GM23248 (cell line): ENCODE measurements around the gene MCF2L. TPM values are rescaled to one million over a fixed set of nuclear protein-coding genes. Genes with fewer than 3 reads are reported as not detected.

Source experiments
- DNase-seq: peaks from one replicate; pipeline ENCODE4 v3.0.0-alpha.2; 2015
- H2AFZ ChIP-seq: fragments of 200-600 bp; sonication (generic); 2 replicates; pipeline ENCODE4 v1.6.1; 2016; ENCODE audit warnings: antibody characterized with exemption
- H3F3A ChIP-seq: fragments of 200-600 bp; sonication (generic); 2 replicates; pipeline ENCODE4 v1.6.1; 2016; ENCODE audit warnings: mild to moderate bottlenecking, antibody characterized with exemption, mixed run types; ENCODE audit not compliant: insufficient read depth
- H3K27ac ChIP-seq: fragments of 200-600 bp; sonication (generic); 2 replicates; pipeline ENCODE4 v1.5.1; 2016; ENCODE audit warnings: mild to moderate bottlenecking
- H3K27me3 ChIP-seq: fragments of 200-600 bp; sonication (generic); replicated peaks from 2 replicates; pipeline ENCODE4 v1.6.1; 2016; ENCODE audit warnings: mild to moderate bottlenecking; ENCODE audit not compliant: insufficient read depth
- H3K36me3 ChIP-seq: fragments of 200-600 bp; sonication (generic); 2 replicates; pipeline ENCODE4 v1.6.1; 2016; ENCODE audit warnings: low read depth, mild to moderate bottlenecking
- H3K4me1 ChIP-seq: fragments of 200-600 bp; sonication (generic); 2 replicates; pipeline ENCODE4 v1.6.1; 2016; ENCODE audit warnings: mild to moderate bottlenecking; ENCODE audit not compliant: insufficient read depth
- H3K4me2 ChIP-seq: fragments of 200-600 bp; sonication (generic); one replicate; pipeline ENCODE4 v1.6.1; 2016; ENCODE audit warnings: mild to moderate bottlenecking; ENCODE audit not compliant: unreplicated experiment
- H3K4me3 ChIP-seq: fragments of 200-600 bp; sonication (generic); 2 replicates; pipeline ENCODE4 v1.5.1; 2016; ENCODE audit warnings: mild to moderate bottlenecking
- H3K79me2 ChIP-seq: fragments of 200-600 bp; sonication (generic); 2 replicates; pipeline ENCODE4 v1.6.1; 2016; ENCODE audit warnings: mild to moderate bottlenecking; ENCODE audit not compliant: insufficient read depth
- H3K9ac ChIP-seq: fragments of 200-600 bp; sonication (generic); 2 replicates; pipeline ENCODE4 v1.6.1; 2016; ENCODE audit warnings: mild to moderate bottlenecking
- H3K9me2 ChIP-seq: fragments of 200-600 bp; sonication (generic); 2 replicates; pipeline ENCODE4 v1.6.1; 2016; ENCODE audit warnings: mixed run types, mild to moderate bottlenecking, moderate library complexity; ENCODE audit not compliant: insufficient read depth
- H3K9me3 ChIP-seq: fragments of 200-600 bp; sonication (generic); one replicate; pipeline ENCODE4 v1.6.1; 2017; ENCODE audit warnings: low read depth
- H4K20me1 ChIP-seq: fragments of 200-600 bp; sonication (generic); 2 replicates; pipeline ENCODE4 v1.6.0; 2016; ENCODE audit not compliant: insufficient read depth
- EZH2 ChIP-seq: fragments of 200-600 bp; sonication (generic); IDR thresholded peaks from 2 replicates; pipeline ENCODE4 v1.6.1; 2018; ENCODE audit warnings: antibody characterized with exemption, mild to moderate bottlenecking; ENCODE audit not compliant: insufficient read depth, poor library complexity, severe bottlenecking
- EZH2phosphoT487 ChIP-seq: fragments of 200-600 bp; sonication (generic); IDR thresholded peaks from 2 replicates; pipeline ENCODE4 v1.6.1; 2018; ENCODE audit warnings: antibody characterized with exemption, moderate library complexity, mild to moderate bottlenecking, low read depth; ENCODE audit not compliant: insufficient read depth
- WGBS, 2 experiments: methylation state at CpG; one replicate each; pipeline ENCODE4 v1.1.6; 2015 to 2017; ENCODE audit warnings: low lambda C conversion rate in 2 of 2, low coverage in 1 of 2; ENCODE audit errors: missing lambda C conversion rate in 2 of 2; 5-methylcytosine and 5-hydroxymethylcytosine counted together
- in situ Hi-C: fragments of 300-500 bp; cut with MboI; formaldehyde crosslinking; loops from 2 replicates; pipeline ENCODE4 v1.15.0; 2020
- polyA plus RNA-seq: library from polyadenylated mRNA; unstranded; fragments of >200 nt; fragmentation: Nextera tagmentation; extraction: Ambion mirVana; gene quantifications from 2 replicates; pipeline ENCODE4 v1.2.1, GENCODE V29; 2016
- total RNA-seq: library from RNA; depleted of rRNA; stranded (reverse); fragments of >200 nt; shearing (Covaris generic); gene quantifications from 2 replicates; pipeline ENCODE4 v1.2.3, GENCODE V29; 2014

Gene MCF2L
- total and polyA plus RNA-seq, 2 experiments from 2014 or later = not detected

DNA sequence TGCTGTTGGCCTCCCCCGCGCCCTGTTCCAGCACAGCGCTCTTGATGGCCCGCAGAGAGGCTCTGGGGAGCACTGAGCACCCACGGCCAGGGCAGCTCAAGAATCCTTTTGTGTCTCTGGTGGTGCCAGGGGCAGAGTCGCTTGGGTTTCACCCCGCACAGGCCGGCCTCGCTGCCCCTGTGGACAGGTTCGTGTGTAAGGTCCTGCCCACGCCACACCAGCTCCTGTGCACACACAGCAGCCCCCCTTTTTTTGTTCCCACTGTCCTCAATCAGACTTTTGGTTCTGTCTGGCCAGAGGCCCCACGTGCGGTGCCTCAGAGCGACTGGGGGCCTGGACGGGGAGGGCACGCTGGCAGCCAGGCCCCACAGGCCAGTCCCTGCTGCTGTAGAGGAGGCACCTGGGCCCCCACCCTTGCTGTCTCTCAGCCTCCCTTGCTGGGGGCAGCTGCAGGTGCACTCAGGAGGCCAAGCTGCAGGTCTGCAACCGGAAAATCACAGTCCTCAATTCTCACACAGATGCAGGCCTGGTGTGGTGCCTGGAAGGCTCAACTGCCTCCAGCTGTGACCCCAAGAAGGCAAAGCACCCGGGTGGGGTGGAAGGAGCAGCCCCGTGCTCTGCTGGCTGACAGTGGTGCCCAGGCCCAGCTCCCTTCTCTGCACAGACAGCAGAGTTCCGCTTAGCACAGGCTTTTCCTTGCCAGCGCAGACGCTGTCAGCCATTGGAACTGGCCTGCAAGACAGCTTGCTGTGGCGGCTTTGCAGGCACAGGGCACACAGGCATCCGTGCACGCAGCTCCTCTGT, 124.0 kb downstream of the MCF2L start:
- 68 to 71% methylated on average over 22 to 25 of the region's 25 CpGs for WGBS, 2 experiments
- DNase-seq = no peak

DNA sequence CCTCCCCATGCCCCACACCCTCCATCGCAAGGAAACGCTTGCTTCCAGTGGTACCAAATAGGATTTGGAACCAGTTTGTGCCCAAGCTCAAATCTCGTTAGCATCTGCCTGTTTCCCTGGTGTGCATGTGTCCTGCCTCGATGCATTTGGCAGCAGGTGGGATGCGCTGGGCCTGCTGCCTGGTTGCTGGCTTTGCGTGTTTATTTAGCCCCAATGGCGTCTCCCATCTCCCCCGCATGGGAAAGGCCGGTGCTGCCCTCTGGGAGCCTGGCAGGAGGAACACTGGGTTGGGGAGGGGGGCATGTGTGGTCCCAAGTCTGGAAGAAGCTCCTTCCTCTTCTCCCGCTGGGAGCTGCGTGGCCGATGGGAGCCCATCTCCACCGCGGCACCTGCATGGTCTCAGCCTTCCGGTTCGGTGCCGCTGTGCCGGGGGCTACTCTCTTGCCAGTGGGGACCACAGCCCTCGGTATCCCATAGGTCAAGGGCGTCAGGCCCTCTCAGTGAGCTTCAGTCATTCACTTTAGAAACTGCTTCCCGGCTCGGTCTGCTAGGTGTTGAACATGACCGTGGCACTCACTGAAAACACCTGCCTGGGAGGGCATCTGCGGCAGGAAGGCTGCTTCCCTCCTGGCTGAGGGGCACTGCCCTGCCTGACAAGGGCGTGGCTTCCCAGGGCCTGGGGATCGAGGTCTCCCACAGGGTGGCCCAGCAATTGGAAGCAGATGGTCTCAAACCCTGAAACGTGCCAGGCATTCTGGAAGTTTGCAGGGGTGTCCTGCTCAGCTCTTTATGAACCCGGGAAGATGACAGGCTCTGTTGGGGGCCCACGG, 124.8 kb downstream of the MCF2L start:
- Histone ChIP-seq H3F3A (no peaks in the 10 kb centered on the region), H3K27me3 (peaks cover 15% of the 10 kb centered on the region), H3K27ac (no peak overlapping the region), H3K4me2 (no peak overlapping the region), H2AFZ (no peak overlapping the region), H3K9me2 (no peaks in the 10 kb centered on the region), H4K20me1 (no peaks in the 10 kb centered on the region), H3K36me3 (no peaks in the 10 kb centered on the region), H3K4me3 (no peak overlapping the region), H3K4me1 (0 out of 2 replicates have a peak, but pooled peaks cover 7% of the 10 kb centered on the region), H3K79me2 (no peaks in the 10 kb centered on the region), H3K9ac (no peak overlapping the region), H3K9me3 (no peaks in the 10 kb centered on the region)
- in situ Hi-C loops = no loop called here
- no peak for TF ChIP-seq EZH2phosphoT487
- TF ChIP-seq EZH2 = no peak
- 57 to 58% methylated on average over 28 to 29 of the region's 29 CpGs for WGBS, 2 experiments
- DNase-seq = no peak

More for the DNA sequence above, 124.0 kb downstream of the MCF2L start:
- TF ChIP-seq EZH2 = no peak
- no peak for TF ChIP-seq EZH2phosphoT487
- no peaks in the 10 kb centered on the region for H3K9me3 ChIP-seq
- H3K4me1 ChIP-seq = 0 out of 2 replicates have a peak, but pooled peaks cover 1% of the 10 kb centered on the region
- H3K79me2 ChIP-seq = no peaks in the 10 kb centered on the region
- H4K20me1 ChIP-seq = no peaks in the 10 kb centered on the region
- peaks cover 9% of the 10 kb centered on the region for H3K27me3 ChIP-seq
- in situ Hi-C loops = no loop called here
- no peaks in the 10 kb centered on the region for H3F3A ChIP-seq
- no peaks in the 10 kb centered on the region for H3K36me3 ChIP-seq
- H3K4me3 ChIP-seq = no peak overlapping the region
- H3K27ac ChIP-seq = no peak overlapping the region
- H2AFZ ChIP-seq = no peak overlapping the region
- H3K9me2 ChIP-seq = no peaks in the 10 kb centered on the region
- H3K9ac ChIP-seq = no peak overlapping the region
- H3K4me2 ChIP-seq = no peak overlapping the region

DNA sequence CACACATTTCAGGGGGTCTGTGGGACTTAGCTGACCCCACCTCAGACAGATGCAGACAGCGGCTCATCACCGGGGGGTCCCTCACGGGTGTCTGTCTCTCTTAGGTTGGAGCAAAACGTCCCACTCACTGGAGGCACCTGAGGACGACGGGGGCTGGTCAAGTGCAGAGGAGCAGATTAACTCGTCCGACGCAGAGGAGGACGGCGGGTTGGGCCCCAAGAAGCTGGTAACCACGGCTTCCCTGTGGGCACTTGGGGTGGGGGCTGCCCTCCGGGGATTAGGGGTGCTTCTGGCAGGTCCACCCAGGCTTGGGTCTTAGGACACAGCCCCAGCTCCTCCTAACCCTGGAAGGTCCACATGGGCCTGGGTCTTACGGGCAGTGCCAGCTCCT, 125.4 kb downstream of the MCF2L start:
- Histone ChIP-seq H3K4me1 (0 out of 2 replicates have a peak, but pooled peaks cover 7% of the 10 kb centered on the region), H3K9me2 (no peaks in the 10 kb centered on the region), H3K27me3 (peaks cover 21% of the 10 kb centered on the region), H3K36me3 (no peaks in the 10 kb centered on the region), H2AFZ (no peak overlapping the region), H3K27ac (no peak overlapping the region), H3K79me2 (no peaks in the 10 kb centered on the region), H4K20me1 (no peaks in the 10 kb centered on the region), H3K4me2 (no peak overlapping the region), H3K9me3 (no peaks in the 10 kb centered on the region), H3K9ac (no peak overlapping the region), H3F3A (no peaks in the 10 kb centered on the region), H3K4me3 (no peak overlapping the region)
- in situ Hi-C loops = no loop called here
- TF ChIP-seq EZH2phosphoT487 (no peak), EZH2 (no peak)
- no peak for DNase-seq
- 54 to 57% methylated on average over 11 to 14 of the region's 14 CpGs for WGBS, 2 experiments

DNA sequence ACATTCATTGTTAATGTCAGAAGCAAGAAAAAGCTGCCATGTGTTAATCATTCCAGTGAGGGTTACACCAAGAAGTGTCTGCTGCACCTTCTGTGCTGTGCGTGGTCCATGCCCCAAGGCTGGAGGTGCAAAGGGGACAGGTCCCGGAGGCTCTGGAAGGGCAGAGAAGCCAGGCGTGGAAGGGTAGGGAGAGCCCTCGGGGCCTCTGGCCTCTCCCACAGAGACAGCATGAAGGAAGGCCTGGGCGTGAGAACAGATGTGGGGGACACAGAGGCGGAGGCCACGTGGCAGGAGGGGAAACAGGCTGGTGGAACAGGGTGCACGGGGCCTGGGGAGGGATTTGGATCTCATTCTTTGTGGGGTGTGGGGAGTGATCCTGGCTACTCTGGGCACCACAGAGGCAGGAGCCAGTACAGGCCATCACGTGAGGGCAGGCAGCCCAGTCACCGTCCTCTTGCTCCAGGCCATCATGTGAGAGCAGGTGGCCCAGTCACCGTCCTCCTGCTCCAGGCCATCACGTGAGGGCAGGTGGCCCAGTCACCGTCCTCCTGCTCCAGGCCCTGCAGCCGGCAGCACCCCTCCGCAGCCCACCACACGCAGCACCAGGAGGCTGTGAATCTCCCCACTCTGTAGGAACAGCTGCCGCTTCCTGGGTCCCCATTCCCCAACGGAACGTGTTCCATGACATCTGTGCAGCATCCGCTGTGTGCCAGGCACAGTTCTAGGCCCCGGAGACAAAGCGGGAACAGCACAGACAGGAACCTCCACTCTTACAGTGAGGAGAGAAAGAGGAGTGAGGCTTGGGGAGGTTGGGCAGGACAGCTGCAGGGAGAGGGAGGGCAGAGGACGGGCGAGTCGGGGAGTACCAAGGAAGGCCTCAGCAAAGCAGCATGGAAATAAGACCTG, 126.4 kb downstream of the MCF2L start:
- Histone ChIP-seq H2AFZ (no peak overlapping the region), H3K27ac (no peak overlapping the region), H3K9me2 (no peaks in the 10 kb centered on the region), H3K9ac (no peak overlapping the region), H3K4me3 (no peak overlapping the region), H3K9me3 (no peaks in the 10 kb centered on the region), H3K27me3 (peaks cover 31% of the 10 kb centered on the region), H3F3A (no peaks in the 10 kb centered on the region), H3K4me1 (0 out of 2 replicates have a peak, but pooled peaks cover 7% of the 10 kb centered on the region), H3K79me2 (no peaks in the 10 kb centered on the region), H3K36me3 (no peaks in the 10 kb centered on the region), H4K20me1 (no peaks in the 10 kb centered on the region), H3K4me2 (no peak overlapping the region)
- DNase-seq = no peak
- in situ Hi-C loops = no loop called here
- 73 to 78% methylated on average over 25 of the region's 25 CpGs for WGBS, 2 experiments
- no peak for TF ChIP-seq EZH2
- no peak for TF ChIP-seq EZH2phosphoT487
